Gastroesophageal sphincter (tissue), 4 donors: ENCODE measurements around the gene GSTT4. TPM values are rescaled to one million over a fixed set of nuclear protein-coding genes. Genes with fewer than 3 reads are reported as not detected.
"Not testable (repeated sequence)": the region's sequence is repeated elsewhere in the genome, so short reads cannot be mapped to it uniquely, and the experiment has no call there.

Experiments used
- ATAC-seq: fragments of 150-250 bp; one replicate; pipeline ENCODE4 v1.9.1; 2016; ENCODE audit warnings: mild to moderate bottlenecking, moderate library complexity
- H3K27ac ChIP-seq, 4 donors: fragments of 200-600 bp; sonication (generic) in 3 of 4; 1 replicate in 3 of 4; 2 replicates in 1 of 4; pipeline ENCODE4 v1.5.1; 2016 to 2019
- H3K27me3 ChIP-seq: fragments of 200-600 bp; sonication (generic); one replicate; pipeline ENCODE4 v1.5.1; 2019
- H3K36me3 ChIP-seq, 2 donors: fragments of 200-600 bp; sonication (generic); one replicate each; pipeline ENCODE4 v1.5.1; 2019; ENCODE audit warnings: control low read depth in 1 of 2
- H3K4me1 ChIP-seq, 3 donors: fragments of 200-600 bp; sonication (generic); 1 replicate in 2 of 3; 2 replicates in 1 of 3; pipeline ENCODE4 v1.5.1; 2016 to 2019; ENCODE audit warnings: control low read depth in 2 of 3
- H3K4me3 ChIP-seq, 2 donors: fragments of 200-600 bp; sonication (generic); one replicate each; pipeline ENCODE4 v1.5.1; 2019; ENCODE audit warnings: mild to moderate bottlenecking in 1 of 2, moderate library complexity in 1 of 2
- H3K9me3 ChIP-seq, 3 donors: fragments of 200-600 bp; sonication (generic); one replicate each; pipeline ENCODE4 v1.5.1; 2017 to 2019; ENCODE audit warnings: control low read depth in 2 of 3
- EP300 ChIP-seq: sonication (generic); formaldehyde crosslinking; IDR thresholded peaks from one replicate; pipeline ENCODE4 v1.6.1; 2017; ENCODE audit warnings: antibody characterized with exemption, mild to moderate bottlenecking
- POLR2A ChIP-seq, 2 donors: fragments of 450-650 bp; IDR thresholded peaks; one replicate each; pipeline ENCODE4 v1.6.1; 2017; ENCODE audit warnings: antibody characterized with exemption in 2 of 2, mild to moderate bottlenecking in 2 of 2, moderate library complexity in 1 of 2
- POLR2AphosphoS5 ChIP-seq: sonication (generic); formaldehyde crosslinking; IDR thresholded peaks from one replicate; pipeline ENCODE4 v1.6.1; 2017; ENCODE audit warnings: antibody characterized with exemption
- WGBS, 2 donors: methylation state at CpG; one replicate each; pipeline ENCODE4 v1.1.5; 2018; ENCODE audit warnings: low coverage in 1 of 2; 5-methylcytosine and 5-hydroxymethylcytosine counted together
- total RNA-seq, 4 donors: library from RNA; depleted of rRNA; stranded (reverse); fragments of >200 nt; gene quantifications; one replicate each; pipeline ENCODE4 v1.1.0, GENCODE V29; 2016
- TF ChIP-seq, protein P1 (sequence below), 4 experiments: fragments of 200-600 bp in 2 of 4; fragments of 450-650 bp in 2 of 4; sonication (generic) in 1 of 4; IDR thresholded peaks; one replicate each; pipeline ENCODE4 v1.5.1; 2017 to 2019; ENCODE audit warnings: antibody characterized with exemption in 4 of 4, mild to moderate bottlenecking in 2 of 4, moderate library complexity in 2 of 4

Gene GSTT4
- total RNA-seq, 4 donors from 2014 or later: 0.23 TPM; not detected in 3

DNA sequence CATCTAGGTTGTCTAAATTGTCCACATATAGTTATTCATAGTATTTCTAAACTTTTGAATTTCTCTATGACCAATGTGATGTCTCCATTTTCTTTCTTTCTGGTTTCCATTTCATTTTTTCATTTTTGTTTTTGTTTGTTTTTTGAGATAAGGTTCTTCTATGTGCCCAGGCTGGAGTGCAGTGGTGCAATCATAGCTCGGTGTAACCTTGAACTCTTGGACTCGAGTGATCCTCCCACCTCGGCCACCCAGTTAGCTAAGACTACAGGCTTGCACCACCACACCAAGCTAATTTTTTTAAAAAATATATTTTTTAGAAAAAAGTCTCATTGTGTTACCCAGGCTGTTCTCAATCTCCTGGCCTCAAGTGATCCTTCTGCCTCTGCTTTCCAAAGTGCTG lies 8.2 kb downstream of the GSTT4 start:
- TF ChIP-seq, protein P1, sequence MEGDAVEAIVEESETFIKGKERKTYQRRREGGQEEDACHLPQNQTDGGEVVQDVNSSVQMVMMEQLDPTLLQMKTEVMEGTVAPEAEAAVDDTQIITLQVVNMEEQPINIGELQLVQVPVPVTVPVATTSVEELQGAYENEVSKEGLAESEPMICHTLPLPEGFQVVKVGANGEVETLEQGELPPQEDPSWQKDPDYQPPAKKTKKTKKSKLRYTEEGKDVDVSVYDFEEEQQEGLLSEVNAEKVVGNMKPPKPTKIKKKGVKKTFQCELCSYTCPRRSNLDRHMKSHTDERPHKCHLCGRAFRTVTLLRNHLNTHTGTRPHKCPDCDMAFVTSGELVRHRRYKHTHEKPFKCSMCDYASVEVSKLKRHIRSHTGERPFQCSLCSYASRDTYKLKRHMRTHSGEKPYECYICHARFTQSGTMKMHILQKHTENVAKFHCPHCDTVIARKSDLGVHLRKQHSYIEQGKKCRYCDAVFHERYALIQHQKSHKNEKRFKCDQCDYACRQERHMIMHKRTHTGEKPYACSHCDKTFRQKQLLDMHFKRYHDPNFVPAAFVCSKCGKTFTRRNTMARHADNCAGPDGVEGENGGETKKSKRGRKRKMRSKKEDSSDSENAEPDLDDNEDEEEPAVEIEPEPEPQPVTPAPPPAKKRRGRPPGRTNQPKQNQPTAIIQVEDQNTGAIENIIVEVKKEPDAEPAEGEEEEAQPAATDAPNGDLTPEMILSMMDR (IDR thresholded peaks at IDR 0.05): no peak
- TF ChIP-seq POLR2A (IDR thresholded peaks at IDR 0.05): no peak
- no peak for TF ChIP-seq EP300
- no peak for TF ChIP-seq POLR2AphosphoS5
- no peak for ATAC-seq
- no peaks in the 10 kb centered on the region for H3K36me3 ChIP-seq
- no peaks in the 10 kb centered on the region for H3K27me3 ChIP-seq
- H3K4me1 ChIP-seq: no peaks in the 10 kb centered on the region
- no peak overlapping the region for H3K27ac ChIP-seq
- WGBS, 2 donors: 100% methylated on average over 2 of the region's 3 CpGs; no CpG with 5 or more reads in 1 of the 2 donors
- H3K4me3 ChIP-seq: no peak overlapping the region
- H3K9me3 ChIP-seq: no peaks in the 10 kb centered on the region

GRCh38 chr22:23993581-23994177 lies 11.6 kb downstream of the GSTT4 start:
- H3K27me3 ChIP-seq, ATAC-seq, H3K27ac ChIP-seq, H3K9me3 ChIP-seq, H3K4me3 ChIP-seq, H3K36me3 ChIP-seq, H3K4me1 ChIP-seq: not testable (repeated sequence)
- WGBS, 2 donors: 0 to 55% methylated on average over 1 to 4 of the region's 4 CpGs

DNA sequence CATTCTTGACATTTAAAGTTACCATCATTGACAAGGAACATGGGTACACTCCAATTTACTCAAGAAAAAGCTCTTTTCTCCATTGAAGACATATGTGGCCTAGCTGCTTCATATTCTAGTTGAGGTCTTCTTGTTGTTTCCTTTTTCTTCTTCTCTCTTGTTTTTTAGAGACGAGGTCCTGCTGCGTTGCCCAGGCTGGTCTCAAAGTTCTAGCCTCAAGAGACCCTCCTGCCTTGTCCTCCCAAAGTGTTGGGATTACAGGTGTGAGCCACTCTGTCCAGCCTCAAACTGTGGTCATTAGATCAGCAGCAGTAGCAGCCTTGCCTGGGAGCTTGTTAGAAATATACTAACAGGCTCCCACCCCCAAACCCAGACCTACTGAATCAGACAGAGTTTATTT lies 12.2 kb downstream of the GSTT4 start:
- 45% methylated on average over 2 of the region's 2 CpGs; no CpG with 5 or more reads in 1 of the 2 donors for WGBS, 2 donors
- not testable (repeated sequence) for H3K9me3 ChIP-seq, H3K4me3 ChIP-seq, H3K36me3 ChIP-seq, H3K4me1 ChIP-seq, H3K27ac ChIP-seq, H3K27me3 ChIP-seq, ATAC-seq

DNA sequence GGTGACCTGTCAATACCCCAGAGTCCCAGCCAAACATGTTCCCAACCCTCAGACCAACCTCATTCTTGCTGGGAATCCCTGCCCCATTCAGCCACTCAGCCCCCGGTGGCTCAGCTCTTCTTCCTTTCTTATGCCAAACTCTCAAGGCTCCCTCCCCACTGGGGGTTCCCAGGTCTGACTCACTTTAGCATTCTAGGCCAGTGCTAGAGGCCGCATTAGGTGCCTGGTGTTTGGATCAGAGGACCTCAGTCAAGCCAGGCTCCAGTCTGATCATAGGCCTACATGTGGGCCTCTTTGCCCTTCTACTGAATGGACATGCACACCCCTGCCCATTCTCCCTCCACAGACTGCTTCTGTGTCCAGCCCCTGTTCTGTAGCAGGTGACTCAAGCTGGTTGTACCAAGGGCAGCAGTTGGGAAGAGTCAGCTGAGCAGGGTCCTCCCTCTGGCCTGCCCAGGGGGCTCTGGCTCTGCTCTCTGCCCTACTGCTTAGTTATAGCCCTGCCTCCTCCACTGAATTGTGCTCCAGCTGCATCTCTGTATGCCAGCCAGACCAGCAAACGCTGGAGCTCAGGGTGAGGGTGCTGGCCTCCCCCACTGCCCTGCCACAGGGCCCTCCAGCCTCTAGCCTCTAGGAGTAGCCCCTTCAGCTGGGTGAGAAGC lies 15.5 kb downstream of the GSTT4 start:
- not testable (repeated sequence) for H3K4me1 ChIP-seq, H3K4me3 ChIP-seq, H3K9me3 ChIP-seq, H3K27ac ChIP-seq, ATAC-seq, H3K36me3 ChIP-seq, H3K27me3 ChIP-seq
- no CpG with 5 or more reads among the region's 3 CpGs for WGBS, 2 donors

DNA sequence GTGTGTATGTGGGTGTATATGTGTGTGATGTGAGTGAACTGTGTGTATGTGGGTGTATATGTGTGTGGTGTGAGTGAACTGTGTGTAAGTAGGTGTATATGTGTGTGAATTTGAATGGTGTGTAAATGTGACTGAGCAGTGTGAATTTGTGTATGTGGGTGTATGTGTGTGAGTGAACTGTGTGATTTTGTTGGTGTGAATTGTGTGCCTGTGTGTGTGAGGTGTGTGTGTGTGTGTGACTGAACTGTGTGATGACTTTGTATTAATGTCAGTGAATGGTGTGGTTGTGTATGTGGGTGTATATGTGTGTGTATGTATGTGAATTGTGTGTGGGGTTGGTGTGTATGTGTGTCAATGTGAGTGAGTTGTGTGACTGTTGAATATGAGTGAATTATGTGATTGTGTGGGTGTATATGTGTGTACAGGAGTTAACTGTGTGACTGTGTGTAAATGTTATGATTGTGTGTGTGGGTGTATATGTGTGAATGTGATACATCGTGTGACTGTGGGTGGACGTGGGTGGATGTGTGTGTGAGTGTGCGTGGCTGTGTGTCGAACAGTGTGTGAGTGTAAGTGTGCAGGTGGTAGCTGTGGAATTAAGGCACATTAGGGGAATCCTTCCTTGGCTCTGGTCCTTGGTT lies 18.6 kb downstream of the GSTT4 start:
- no CpG with 5 or more reads among the region's 4 CpGs for WGBS, 2 donors

DNA sequence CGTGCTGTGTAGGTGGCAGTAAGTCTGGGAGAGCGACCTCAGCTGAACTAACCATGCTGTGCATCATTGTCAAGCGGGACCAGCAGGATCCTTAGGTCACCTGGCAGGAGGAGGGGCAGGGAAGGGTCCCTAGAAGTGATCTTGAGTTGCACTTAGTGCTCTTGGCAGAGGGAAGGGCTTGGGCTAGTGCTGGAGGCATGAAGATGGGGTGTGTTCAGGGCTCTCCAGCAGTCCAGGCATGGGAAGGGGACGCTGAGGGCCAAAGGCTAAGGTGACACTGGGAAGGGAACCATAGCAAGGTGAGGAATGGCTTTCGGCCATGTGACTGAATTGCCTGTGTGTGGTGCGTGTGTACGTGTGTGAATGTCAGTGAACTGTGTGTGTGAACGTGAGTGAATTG lies 19.2 kb downstream of the GSTT4 start:
- not testable (repeated sequence) for H3K27me3 ChIP-seq, H3K4me1 ChIP-seq, H3K9me3 ChIP-seq, H3K36me3 ChIP-seq, H3K4me3 ChIP-seq, H3K27ac ChIP-seq, ATAC-seq
- WGBS, 2 donors: no CpG with 5 or more reads among the region's 8 CpGs

More for the DNA sequence above, 18.6 kb downstream of the GSTT4 start:
- H3K36me3 ChIP-seq, H3K27ac ChIP-seq, H3K27me3 ChIP-seq, H3K9me3 ChIP-seq, H3K4me1 ChIP-seq, ATAC-seq, H3K4me3 ChIP-seq: not testable (repeated sequence)

DNA sequence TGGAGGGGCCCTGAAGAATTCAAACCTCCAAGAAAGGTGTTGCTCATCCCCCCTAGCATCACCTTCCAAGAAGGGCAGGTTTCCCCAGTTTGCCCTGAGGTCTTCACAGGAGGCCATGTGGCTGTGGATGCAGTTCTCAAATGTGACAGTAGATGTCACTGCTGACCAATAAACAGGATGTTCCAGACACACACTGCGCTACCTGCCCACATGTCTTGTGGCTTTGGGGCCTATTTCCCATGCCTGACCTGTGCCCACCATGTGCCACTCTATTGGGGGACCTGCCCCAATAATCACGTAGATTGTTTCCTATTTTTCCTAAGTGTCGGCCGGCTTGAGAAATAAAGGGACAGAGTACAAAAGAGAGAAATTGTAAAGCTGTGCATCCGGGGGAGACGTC lies 20.8 kb downstream of the GSTT4 start:
- ATAC-seq: no peak
- no CpG with 5 or more reads among the region's 6 CpGs for WGBS, 2 donors
- H3K9me3 ChIP-seq: no peaks in the 10 kb centered on the region
- no peak overlapping the region for H3K27ac ChIP-seq
- no peaks in the 10 kb centered on the region for H3K4me1 ChIP-seq
- no peak for TF ChIP-seq POLR2A (IDR thresholded peaks at IDR 0.05)
- no peak for TF ChIP-seq POLR2AphosphoS5
- TF ChIP-seq, protein P1 (IDR thresholded peaks at IDR 0.05): peak in 2 of 4 experiments; percentile 13 to 66
- TF ChIP-seq EP300: no peak
- H3K27me3 ChIP-seq: no peaks in the 10 kb centered on the region
- H3K4me3 ChIP-seq: no peak overlapping the region
- no peaks in the 10 kb centered on the region for H3K36me3 ChIP-seq

DNA sequence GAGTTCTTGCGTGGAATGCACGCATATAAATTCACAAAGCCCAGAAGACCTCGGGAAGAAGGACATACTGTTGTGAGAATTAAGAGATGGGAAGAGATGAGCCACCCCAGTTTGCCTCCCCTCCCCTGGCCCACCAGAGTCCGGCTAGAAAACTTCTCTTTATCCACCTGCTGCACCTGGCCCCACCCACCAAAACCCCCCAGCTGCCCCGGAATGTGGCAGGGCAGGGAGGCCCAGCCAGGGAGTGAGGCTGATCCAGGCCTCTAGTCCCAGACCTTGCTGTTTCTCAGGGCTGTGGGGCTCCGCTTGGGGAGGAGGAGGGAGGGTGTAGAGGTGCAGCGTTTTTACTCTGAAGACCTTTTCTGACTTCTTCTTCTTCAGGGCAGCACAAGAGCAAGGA lies 24.7 kb downstream of the GSTT4 start:
- not testable (repeated sequence) for H3K4me3 ChIP-seq, H3K27me3 ChIP-seq, H3K36me3 ChIP-seq, ATAC-seq, H3K4me1 ChIP-seq, H3K9me3 ChIP-seq
- peak overlapping the region in 1 of 4 donors; percentile 42 for H3K27ac ChIP-seq
- WGBS, 2 donors: no CpG with 5 or more reads among the region's 7 CpGs

DNA sequence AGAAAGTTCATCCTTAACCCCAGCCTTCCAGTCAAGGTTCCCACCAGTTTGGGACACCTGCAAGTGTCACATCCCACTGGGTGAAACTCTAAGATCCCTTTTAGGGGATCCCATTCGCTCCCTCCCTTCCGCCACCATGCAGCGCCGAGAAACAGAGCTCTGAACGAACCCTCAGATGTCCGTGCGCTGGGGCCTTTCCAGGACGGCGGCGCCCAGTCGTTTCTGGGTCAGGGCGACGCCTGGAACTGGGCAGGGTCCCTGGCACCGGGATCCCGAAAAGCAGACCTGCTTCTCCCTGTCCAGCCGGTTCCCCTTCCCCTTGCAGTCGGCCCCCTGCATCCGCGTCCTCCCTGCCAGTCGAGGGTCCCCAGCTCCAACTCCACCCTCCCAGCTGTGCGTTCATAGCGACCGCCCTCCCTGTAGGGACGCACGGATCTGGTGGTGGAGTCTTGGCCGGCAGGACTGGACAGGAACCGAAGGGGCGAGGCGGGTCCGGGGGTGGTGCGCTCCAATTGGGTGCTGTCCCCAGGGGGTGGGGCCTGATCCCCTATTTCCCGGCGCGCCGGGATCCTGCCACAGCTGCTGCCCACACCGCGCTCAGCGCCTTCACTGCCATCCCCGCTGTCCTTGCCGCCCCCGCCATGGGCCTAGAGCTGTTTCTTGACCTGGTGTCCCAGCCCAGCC lies 25.6 kb downstream of the GSTT4 start, which contains the start of gene GSTT2:
GSTT2 (plus strand) TSS at position 578 of the 684 bp plus-strand sequence.
- H3K27ac ChIP-seq: peak within 1 kb of the TSS in 1 of 4 donors; percentile 42
- ATAC-seq: peak; percentile 97
- H3K9me3 ChIP-seq, H3K4me1 ChIP-seq, H3K27me3 ChIP-seq, H3K36me3 ChIP-seq, H3K4me3 ChIP-seq: not testable (repeated sequence)
- WGBS, 2 donors: no CpG with 5 or more reads among the region's 41 CpGs

GRCh38 chr22:23977304-23977703 lies 27.9 kb downstream of the GSTT4 start:
- not testable (repeated sequence) for ATAC-seq

More at GRCh38 chr22:23977304-23977703, 27.9 kb downstream of the GSTT4 start:
- not testable (repeated sequence) for H3K36me3 ChIP-seq, H3K27me3 ChIP-seq, H3K27ac ChIP-seq, H3K4me1 ChIP-seq, H3K9me3 ChIP-seq, H3K4me3 ChIP-seq
- no CpG with 5 or more reads among the region's 12 CpGs for WGBS, 2 donors
